ENCODE data around the gene FAM161B.

DNA sequence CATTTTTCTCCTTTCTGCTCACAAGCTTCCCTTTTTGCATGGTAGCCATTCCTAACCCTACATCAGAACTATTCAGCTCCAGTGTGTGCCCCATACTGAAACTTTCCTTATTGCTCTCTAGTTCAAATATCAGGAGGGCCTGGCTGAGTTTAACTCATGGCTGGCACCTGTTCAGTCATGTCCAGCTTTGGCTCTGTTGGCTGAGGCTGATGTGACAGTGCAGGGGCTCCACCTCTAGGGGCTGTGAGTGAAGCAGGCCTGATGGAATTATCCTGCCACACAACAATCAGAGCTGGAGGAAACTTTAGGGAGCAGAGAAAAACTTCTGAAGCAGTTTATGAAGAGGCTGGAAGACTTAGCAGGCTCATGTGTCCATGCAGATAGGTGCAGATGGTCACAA is 8.7 kb upstream of the FAM161B start:
- TF ChIP-seq, protein P1, sequence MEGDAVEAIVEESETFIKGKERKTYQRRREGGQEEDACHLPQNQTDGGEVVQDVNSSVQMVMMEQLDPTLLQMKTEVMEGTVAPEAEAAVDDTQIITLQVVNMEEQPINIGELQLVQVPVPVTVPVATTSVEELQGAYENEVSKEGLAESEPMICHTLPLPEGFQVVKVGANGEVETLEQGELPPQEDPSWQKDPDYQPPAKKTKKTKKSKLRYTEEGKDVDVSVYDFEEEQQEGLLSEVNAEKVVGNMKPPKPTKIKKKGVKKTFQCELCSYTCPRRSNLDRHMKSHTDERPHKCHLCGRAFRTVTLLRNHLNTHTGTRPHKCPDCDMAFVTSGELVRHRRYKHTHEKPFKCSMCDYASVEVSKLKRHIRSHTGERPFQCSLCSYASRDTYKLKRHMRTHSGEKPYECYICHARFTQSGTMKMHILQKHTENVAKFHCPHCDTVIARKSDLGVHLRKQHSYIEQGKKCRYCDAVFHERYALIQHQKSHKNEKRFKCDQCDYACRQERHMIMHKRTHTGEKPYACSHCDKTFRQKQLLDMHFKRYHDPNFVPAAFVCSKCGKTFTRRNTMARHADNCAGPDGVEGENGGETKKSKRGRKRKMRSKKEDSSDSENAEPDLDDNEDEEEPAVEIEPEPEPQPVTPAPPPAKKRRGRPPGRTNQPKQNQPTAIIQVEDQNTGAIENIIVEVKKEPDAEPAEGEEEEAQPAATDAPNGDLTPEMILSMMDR (conservative IDR thresholded peaks at IDR 0.05; ENCODE audit: low read depth, low read length) = no peak
- TF ChIP-seq POLR2A (IDR thresholded peaks at IDR 0.05; ENCODE audit: low read depth, low read length) (no peak), SMC3 (IDR thresholded peaks at IDR 0.05; ENCODE audit: low read depth, low read length) (no peak), CEBPB (IDR thresholded peaks at IDR 0.05; ENCODE audit: low read depth, low read length) (no peak), MAZ (IDR thresholded peaks at IDR 0.05; ENCODE audit: borderline replicate concordance, low read depth, low read length) (no peak), RFX5 (IDR thresholded peaks at IDR 0.05; ENCODE audit: low read depth, low read length) (no peak), RAD21 (IDR thresholded peaks at IDR 0.05; ENCODE audit: low read length) (no peak), CHD1 (IDR thresholded peaks at IDR 0.05; ENCODE audit: low read depth, low read length) (no peak), MXI1 (IDR thresholded peaks at IDR 0.05; ENCODE audit: borderline replicate concordance, low read depth, low read length) (no peak), RCOR1 (IDR thresholded peaks at IDR 0.05; ENCODE audit: insufficient replicate concordance, low read length) (no peak)

All from IMR-90 (cell line).